ENCODE data around the gene RNF7. TPM values are rescaled to one million over a fixed set of nuclear protein-coding genes. Genes with fewer than 3 reads are reported as not detected.

The RNF7 gene
- total and polyA plus RNA-seq, 9 of the 15 experiments (the other 6 are each of a cell fraction or from before 2014, with no cell fraction given): 38.8 to 133 (median 80.5) TPM

DNA sequence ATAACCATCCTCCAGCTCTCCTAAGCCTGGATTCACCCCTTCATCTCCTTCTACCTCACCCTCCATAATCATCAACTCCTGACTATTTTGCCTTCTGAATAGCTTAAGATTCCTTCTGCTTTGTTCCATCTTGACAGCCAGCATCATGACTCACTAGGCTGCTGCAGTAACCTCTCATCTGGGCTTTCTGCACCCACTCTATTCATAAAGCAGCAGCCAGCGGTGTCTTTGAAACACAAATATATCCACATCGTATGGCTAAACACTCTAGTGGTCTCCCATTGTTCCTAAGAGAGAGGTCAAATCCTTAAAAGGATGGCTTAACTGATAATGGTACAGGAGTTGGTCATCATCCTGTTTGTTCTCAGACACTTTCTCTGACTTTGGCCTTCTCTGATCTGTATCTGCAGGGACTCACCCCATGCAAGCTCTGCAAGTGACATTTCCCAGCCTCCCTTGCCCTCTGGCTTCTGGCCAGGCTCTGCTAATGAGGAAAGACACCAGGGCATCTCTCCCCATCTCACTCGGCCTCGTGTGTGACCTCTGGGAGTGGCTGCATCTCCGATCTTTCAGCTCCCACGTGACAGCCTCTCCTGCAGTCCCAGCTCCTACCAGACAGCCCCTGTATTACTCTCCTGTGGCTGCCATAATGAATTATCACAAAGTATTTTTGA is 31.3 kb downstream of the RNF7 start (continued):
- TF ChIP-seq, protein P1, sequence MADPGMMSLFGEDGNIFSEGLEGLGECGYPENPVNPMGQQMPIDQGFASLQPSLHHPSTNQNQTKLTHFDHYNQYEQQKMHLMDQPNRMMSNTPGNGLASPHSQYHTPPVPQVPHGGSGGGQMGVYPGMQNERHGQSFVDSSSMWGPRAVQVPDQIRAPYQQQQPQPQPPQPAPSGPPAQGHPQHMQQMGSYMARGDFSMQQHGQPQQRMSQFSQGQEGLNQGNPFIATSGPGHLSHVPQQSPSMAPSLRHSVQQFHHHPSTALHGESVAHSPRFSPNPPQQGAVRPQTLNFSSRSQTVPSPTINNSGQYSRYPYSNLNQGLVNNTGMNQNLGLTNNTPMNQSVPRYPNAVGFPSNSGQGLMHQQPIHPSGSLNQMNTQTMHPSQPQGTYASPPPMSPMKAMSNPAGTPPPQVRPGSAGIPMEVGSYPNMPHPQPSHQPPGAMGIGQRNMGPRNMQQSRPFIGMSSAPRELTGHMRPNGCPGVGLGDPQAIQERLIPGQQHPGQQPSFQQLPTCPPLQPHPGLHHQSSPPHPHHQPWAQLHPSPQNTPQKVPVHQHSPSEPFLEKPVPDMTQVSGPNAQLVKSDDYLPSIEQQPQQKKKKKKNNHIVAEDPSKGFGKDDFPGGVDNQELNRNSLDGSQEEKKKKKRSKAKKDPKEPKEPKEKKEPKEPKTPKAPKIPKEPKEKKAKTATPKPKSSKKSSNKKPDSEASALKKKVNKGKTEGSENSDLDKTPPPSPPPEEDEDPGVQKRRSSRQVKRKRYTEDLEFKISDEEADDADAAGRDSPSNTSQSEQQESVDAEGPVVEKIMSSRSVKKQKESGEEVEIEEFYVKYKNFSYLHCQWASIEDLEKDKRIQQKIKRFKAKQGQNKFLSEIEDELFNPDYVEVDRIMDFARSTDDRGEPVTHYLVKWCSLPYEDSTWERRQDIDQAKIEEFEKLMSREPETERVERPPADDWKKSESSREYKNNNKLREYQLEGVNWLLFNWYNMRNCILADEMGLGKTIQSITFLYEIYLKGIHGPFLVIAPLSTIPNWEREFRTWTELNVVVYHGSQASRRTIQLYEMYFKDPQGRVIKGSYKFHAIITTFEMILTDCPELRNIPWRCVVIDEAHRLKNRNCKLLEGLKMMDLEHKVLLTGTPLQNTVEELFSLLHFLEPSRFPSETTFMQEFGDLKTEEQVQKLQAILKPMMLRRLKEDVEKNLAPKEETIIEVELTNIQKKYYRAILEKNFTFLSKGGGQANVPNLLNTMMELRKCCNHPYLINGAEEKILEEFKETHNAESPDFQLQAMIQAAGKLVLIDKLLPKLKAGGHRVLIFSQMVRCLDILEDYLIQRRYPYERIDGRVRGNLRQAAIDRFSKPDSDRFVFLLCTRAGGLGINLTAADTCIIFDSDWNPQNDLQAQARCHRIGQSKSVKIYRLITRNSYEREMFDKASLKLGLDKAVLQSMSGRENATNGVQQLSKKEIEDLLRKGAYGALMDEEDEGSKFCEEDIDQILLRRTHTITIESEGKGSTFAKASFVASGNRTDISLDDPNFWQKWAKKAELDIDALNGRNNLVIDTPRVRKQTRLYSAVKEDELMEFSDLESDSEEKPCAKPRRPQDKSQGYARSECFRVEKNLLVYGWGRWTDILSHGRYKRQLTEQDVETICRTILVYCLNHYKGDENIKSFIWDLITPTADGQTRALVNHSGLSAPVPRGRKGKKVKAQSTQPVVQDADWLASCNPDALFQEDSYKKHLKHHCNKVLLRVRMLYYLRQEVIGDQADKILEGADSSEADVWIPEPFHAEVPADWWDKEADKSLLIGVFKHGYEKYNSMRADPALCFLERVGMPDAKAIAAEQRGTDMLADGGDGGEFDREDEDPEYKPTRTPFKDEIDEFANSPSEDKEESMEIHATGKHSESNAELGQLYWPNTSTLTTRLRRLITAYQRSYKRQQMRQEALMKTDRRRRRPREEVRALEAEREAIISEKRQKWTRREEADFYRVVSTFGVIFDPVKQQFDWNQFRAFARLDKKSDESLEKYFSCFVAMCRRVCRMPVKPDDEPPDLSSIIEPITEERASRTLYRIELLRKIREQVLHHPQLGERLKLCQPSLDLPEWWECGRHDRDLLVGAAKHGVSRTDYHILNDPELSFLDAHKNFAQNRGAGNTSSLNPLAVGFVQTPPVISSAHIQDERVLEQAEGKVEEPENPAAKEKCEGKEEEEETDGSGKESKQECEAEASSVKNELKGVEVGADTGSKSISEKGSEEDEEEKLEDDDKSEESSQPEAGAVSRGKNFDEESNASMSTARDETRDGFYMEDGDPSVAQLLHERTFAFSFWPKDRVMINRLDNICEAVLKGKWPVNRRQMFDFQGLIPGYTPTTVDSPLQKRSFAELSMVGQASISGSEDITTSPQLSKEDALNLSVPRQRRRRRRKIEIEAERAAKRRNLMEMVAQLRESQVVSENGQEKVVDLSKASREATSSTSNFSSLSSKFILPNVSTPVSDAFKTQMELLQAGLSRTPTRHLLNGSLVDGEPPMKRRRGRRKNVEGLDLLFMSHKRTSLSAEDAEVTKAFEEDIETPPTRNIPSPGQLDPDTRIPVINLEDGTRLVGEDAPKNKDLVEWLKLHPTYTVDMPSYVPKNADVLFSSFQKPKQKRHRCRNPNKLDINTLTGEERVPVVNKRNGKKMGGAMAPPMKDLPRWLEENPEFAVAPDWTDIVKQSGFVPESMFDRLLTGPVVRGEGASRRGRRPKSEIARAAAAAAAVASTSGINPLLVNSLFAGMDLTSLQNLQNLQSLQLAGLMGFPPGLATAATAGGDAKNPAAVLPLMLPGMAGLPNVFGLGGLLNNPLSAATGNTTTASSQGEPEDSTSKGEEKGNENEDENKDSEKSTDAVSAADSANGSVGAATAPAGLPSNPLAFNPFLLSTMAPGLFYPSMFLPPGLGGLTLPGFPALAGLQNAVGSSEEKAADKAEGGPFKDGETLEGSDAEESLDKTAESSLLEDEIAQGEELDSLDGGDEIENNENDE (IDR thresholded peaks at IDR 0.05; ENCODE audit: low read depth, low read length): no peak
- TF ChIP-seq NCOR1 (IDR thresholded peaks at IDR 0.05): no peak
- no peak for TF ChIP-seq SMARCE1 (IDR thresholded peaks at IDR 0.05)
- TF ChIP-seq IFI16 (CRISPR knock-in tag; IDR thresholded peaks at IDR 0.05): no peak
- peak; percentile 80 for TF ChIP-seq MYC (IDR thresholded peaks at IDR 0.05; ENCODE audit: low read depth, low read length)
- TF ChIP-seq MYC (CRISPR knock-in tag; IDR thresholded peaks at IDR 0.05; ENCODE audit: borderline replicate concordance, low read depth): no peak
- no peak for TF ChIP-seq FUS (optimal IDR thresholded peaks at IDR 0.05; ENCODE audit: low read depth, low read length)
- TF ChIP-seq FOXJ2 (tag; IDR thresholded peaks at IDR 0.05): peak; percentile 63; the same call in 1 of the 2 replicates
- peak; percentile 14; the same call in 1 of the 2 replicates for TF ChIP-seq CBFA2T3 (IDR thresholded peaks at IDR 0.05)
- TF ChIP-seq, protein P2, sequence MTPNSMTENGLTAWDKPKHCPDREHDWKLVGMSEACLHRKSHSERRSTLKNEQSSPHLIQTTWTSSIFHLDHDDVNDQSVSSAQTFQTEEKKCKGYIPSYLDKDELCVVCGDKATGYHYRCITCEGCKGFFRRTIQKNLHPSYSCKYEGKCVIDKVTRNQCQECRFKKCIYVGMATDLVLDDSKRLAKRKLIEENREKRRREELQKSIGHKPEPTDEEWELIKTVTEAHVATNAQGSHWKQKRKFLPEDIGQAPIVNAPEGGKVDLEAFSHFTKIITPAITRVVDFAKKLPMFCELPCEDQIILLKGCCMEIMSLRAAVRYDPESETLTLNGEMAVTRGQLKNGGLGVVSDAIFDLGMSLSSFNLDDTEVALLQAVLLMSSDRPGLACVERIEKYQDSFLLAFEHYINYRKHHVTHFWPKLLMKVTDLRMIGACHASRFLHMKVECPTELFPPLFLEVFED (CRISPR knock-in tag; conservative IDR thresholded peaks at IDR 0.05): no peak
- no peak for TF ChIP-seq ZNF780A (CRISPR knock-in tag; IDR thresholded peaks at IDR 0.05)
- TF ChIP-seq SLC30A9 (CRISPR knock-in tag; IDR thresholded peaks at IDR 0.05): no peak
- no peak for TF ChIP-seq HDGF (IDR thresholded peaks at IDR 0.05)
- no peak for TF ChIP-seq MAZ (CRISPR knock-in tag; conservative IDR thresholded peaks at IDR 0.05 in 1 of 2, IDR thresholded peaks at IDR 0.05 in 1 of 2)
- TF ChIP-seq ZNF3 (CRISPR knock-in tag; IDR thresholded peaks at IDR 0.05): no peak
- TF ChIP-seq NR2C2 (CRISPR knock-in tag; IDR thresholded peaks at IDR 0.05): no peak
- peak; percentile 89 for TF ChIP-seq NR2C2 (tag; IDR thresholded peaks at IDR 0.05)

Data from K562 (cell line).